ENCODE results near the gene INPP5A.

INPP5A gene

DNA sequence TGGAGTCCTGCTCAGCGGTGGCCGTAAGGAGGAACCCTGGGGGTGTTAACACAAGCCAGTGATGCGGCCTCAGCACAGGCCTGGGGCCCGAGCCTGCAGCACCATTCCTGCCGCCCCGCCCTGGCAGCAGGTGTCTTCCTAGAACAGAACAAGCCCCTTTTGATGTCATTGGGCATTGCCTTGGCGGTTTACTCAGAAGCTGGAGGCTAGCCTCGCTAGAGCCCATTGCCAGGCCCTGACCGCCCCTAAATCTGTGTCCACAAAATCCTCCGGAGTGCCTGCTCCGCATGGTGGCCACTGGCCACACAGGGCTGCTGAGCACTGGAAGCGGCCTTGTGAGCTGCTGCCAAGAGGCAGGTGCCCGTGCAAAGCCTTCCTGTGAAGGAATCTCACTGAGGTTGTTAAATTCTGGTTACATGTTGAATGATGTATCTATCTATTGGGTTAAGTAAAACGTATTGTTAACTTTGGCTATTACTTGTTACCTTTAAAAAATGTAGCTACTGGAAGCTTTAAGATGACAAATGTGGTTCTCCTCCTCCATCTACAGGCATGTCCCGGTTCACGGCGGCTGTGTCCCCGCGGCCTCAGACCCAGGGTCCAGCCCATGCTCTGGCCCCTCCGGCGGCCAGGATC, 1.2 kb upstream of the INPP5A start:
- peak in 6 of 14 donors; percentile 5 to 70 (median 24) for DNase-seq

DNA sequence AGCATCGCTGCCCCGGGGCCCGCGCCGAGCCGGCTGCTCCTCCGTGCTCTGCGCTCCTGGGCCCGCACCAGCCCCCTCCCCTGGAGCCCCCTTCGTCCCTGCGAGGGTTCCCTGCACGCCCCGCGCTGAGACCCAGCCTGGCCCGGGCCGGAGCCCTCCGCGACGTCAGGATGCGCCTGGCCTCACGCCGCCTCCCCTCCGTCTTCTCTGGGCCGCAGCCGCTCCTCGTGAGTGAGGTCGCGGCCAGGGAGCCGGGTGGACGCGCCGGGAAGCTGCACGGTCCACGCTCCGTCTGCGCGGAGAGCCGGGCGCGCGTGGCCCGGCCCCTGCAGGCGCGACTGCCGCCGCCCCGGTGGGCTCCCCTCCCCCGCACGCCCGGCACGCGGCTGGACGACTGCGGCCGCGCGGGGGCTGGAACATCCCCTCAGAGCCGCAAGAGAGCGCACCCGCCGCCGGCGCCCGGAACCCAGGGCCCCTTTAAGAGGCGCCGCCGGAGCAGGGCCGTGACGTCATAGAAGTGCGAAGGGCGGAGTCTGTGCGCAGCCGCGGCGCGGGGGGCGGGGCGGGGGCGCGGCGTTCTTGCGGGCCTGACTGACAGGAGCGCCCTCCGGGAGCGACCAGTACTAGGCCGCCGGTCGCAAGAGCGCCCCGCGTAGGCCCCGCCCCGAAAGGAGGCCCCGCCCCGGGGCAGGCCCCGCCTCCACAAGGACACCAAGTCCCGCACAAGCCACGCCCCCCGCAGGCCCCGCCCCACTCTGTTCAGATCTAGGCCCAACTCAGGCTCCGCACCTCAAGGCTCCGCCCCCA, 507 bp upstream of the INPP5A start:
- DNase-seq, result peak; percentile 96 to 100 (median 100)

DNA sequence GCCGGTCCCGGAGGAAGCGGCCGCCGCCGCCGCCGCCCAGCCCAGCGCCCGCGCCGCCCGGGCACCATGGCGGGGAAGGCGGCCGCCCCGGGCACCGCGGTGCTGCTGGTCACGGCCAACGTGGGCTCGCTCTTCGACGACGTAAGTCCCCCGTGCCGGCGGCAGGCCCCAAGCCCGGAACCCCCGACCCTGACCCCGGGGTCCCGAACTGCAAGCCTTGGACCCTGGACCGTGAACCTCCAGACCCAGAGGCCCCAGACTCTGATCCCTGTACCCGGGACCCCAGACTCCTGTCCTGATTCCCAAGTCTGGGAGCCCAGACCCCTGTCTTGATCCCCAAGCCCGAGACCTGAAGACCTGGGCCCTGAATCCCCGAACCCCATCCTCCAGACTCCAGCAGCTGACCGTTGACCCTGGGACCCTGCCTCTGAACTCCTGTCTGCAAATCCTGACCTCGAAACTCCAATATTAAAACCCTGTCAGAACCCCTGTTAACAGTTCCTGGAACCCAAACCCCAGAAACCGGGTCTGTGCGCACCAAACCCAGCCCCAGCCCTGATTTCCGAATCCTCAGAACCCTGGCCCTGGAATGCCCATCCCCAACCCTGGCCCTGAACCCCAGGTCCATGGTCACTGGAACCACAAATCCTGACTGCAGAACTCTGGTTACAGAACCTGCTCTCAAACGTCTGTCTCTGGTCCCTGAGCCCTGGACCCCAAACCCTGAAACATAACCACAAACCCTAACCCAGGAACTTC, 623 bp downstream of the INPP5A start:
- DNase-seq, result peak in 1 of 14 donors; percentile 20

DNA sequence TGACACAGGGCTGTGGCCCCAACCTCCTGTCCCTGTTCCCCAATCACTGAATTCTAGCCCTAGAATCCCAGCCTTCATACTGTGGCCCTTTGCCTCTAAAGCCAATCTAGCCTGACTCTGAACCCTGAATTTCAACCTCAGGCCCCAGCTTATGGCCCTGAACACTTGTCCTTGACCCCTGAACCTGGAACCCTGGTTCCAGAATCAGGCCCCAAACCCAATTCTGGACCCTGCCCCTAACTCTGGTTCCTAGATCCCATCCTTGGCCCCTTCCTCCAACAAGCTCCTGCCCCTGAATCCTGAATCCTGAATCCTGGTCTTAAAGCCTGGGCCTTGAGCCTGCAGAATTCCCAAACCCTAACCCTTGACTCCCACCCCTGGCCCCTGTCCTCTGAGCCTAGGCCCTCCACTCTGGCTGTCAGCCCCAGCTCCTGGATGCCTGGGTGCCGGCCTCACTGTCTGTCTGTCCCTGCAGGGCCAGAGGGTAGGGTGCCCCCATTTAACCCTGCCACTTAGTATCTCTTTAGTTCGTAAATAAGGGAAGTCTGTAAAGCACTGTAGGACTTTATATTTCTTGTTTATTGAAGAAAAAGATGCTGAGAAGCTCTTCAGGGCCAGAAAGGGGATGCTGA, 1.3 kb downstream of the INPP5A start:
- DNase-seq, result no peak

DNA sequence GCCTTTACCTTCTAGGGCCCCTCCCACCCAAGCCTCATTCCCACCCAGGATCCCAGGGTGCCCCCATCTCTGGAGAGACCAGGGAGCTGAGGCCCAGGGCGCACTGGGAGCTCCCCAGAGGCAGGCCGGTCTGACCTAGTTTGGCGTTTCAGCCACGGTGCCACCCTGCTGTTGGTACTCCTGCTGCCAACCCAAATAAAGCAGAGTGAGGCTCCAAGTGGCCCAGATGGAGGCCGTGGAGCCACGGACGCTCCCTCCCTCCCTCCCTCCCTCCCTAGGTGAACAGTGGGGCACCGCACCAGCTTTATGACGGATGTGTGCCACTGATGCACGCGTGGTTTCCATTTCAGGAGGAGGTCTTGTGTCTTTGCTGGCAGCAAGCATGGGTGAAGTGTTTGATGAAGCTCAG, 1.8 kb downstream of the INPP5A start:
- DNase-seq, result peak in 4 of 14 donors; percentile 8 to 89 (median 21)

DNA sequence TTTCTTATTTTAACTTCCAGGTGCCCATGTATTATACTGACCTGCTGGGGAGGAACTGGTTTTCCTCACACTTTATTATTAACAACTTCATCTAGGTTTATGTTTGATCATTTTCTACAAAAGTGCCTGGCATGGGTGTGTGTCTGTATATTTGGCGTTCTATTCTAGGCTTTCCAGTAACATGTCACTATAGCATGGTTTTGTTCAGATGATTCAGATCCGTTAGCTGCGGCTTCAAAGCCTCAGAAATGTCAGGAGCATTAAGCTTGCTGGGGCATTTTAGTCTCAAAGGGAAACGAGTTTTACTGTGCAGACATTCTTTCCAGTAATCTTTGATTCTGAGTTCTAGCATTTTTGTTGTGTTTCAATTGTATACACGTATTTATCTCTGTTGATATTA, 2.3 kb downstream of the INPP5A start:
- no peak for DNase-seq

DNA sequence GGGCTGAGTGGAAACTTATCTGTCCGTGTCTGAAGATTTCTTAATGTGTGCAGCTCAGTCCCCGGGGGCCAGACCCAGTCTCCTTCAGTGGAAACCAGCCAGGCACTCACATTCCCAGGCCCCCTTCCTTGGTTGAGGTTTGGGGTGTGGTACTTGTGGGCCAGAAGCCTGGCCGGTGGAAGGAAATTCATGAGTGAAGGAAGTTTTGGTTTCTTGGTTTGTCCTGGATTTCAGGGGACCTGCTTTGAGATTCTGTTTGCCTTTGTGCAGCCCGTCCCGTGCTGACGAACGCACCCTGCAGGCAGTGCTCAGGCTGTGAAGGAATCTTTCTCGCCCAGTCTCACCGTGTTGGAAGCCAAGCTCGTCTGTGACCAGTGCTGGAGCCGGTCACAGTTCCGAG, 2.9 kb downstream of the INPP5A start:
- DNase-seq, result peak in 1 of 14 donors; percentile 28

DNA sequence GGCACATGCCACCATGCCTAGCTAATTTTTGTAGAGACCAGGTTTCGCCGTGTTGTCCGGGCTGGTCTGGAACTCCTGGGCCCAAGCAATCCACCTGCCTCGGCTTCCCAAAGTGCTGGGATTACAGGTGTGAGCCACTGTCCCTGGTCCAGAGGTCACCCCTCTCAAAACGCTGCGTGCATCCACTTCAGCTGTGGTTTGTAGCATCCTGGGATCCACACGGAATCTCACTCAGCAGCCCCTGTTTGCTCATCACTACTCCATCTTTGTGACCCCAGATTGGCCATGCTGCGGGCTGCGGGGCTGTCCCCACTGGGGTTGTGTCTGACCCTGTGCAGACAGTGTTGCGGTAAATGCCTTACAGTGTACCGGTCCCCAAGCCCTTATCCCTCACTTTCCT, 3.5 kb downstream of the INPP5A start:
- no peak for DNase-seq

DNA sequence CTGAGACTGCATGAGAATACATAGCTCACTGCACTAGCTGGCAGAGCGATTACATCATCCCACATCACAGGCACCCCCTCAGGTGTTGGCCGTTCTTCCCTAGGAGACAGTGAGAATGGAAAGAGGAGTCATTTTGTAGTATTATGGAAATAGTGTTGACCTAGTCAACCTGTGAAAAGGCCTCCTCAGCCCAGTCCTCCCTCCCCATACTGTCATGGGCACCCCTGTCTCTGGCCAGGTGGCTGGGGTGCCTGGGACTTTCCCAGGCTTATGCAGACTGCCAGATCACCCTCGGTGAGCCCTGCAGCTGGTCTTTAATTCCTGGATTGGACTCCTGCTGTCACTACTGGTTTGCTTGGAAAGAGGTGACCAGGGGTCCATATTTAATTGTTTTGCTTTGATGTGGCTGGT, 4.0 kb downstream of the INPP5A start:
- DNase-seq, result peak in 1 of 14 donors; percentile 20

DNA sequence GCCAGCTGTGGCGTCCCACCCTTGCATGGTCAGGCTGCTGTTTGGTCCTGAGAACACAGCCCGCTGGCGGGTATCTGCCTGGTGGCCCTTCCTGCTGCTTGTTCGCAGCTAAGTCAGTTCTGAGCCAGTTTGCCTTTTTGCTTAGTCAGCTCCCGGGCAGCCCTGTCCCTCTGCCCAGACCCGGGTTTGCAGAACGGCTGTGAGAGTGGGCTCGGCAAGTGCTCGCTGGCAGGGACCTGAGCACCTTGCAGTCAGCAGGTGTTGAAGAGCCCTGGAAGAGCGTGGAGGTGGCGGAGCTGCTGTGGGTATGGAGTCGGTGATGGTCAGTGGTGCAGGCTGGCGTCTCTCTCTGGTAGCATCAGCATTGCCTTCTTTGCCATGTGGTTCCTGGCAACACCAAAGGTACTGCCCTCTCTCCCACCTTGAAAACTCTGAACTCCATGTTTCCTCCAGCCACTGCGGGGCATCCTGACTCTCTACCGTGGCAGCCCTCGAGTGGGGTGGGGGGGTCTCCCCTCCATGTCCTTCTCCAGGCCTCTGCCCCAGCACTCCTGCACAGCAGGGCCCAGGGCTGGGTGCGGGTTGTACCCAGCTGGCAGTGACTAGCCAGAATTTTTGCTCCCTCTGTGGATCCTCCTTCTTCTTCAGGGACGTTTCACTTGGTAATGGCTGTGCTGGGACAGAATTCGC, 4.6 kb downstream of the INPP5A start:
- peak in 1 of 14 donors; percentile 53 for DNase-seq

DNA sequence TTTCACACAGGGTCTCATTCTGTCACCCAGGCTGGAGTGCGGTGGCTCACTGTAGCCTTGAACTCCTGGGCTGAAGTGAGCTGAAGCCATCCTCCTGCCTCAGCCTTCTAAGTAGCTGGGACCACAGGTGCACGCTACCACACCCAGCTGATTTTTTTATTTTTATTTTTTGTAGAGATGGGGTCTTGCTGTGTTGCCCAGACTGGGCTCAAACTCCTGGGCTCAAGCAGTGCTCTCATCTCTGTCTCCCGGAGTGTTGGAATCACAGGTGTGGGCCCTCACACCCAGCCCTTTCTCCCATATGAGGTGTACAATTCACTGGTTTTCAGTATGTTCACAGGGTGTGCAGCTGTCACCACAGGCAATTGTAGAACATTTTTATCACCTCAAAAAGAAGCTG, 5.2 kb downstream of the INPP5A start:
- DNase-seq, result no peak

DNA sequence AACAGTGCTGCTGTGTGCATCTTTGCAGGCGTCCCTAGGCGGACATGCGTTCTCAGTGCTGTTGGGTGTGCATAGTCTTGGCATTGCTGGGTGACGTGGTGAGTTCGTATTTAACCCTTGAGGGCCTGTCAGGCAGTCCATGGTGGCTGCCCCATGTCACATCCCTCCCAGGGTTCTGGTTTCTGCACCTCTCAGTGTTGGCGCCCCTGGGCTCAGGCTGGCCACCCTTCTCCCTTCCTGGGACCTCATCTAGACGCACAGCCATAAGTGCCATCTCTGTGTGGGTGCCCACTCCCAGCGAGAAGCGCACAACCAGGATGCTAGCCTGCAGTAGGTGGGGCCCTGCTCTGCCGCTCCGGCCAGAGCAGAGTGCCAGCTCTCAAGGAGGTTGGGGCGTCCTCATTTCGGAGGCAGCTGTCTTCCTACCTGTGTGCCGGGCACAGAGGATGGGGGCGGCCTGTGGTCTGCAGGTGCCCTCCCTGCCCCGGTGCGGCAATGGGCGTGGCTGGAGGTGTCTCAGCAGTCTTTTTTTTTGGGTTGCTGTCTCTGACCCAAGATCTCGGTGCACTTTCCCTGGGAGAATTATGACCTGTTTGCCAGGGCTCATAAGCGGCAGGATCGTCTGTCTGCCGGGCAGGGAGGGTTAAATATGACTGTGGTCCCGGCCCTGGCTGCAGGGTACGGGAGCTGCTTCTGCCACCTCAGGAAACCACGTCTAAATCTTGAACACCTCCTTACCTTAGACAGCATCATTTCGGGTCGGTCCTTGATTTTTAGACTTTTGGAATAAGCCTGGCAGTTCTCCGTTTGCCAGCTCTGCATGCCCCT, 6.5 kb downstream of the INPP5A start:
- DNase-seq, result no peak

DNA sequence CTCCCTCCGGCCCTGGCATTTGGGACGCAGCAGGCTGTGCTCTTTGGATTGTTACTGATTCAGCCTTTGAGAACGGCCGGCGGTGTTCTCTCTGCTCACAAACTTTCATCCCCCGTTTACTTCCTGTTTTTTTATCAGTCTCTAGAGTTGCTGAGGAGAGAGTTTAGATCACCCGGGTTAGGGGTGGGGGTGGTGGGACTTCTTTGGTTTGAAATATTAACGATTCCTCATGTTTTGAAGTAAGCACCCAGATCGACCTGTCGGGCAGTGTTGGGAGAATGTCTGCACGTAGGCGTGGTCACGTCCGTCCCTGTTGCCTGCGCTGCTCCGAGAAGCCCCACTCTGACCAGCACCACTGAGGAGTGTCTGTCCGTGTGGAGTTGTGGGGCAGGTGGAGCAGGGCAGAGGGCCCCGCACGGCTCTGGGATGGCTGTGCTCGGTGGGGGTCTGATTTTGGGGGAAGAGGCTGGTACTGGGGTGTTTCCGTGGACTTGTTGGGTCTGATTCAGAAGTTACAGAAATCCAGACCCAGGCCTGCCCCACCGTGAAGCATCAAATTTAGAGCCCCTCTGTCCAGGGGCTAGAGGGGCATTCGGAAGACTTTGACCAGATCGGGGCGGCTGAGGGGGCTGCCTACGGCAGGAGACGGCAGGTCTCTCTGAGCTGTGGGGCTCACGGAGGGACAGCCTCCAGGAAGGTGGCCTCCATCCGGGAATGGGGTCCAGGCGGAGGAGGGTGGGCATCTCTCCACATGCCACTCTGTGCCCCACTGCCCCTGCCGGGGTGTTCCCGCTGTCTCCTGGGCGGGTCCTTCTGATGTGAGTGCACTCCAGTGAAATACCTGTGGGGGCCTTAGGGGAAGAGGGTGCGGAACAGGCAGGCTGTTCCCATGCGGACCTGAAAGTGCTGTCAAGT, 7.4 kb downstream of the INPP5A start:
- DNase-seq, result no peak

DNA sequence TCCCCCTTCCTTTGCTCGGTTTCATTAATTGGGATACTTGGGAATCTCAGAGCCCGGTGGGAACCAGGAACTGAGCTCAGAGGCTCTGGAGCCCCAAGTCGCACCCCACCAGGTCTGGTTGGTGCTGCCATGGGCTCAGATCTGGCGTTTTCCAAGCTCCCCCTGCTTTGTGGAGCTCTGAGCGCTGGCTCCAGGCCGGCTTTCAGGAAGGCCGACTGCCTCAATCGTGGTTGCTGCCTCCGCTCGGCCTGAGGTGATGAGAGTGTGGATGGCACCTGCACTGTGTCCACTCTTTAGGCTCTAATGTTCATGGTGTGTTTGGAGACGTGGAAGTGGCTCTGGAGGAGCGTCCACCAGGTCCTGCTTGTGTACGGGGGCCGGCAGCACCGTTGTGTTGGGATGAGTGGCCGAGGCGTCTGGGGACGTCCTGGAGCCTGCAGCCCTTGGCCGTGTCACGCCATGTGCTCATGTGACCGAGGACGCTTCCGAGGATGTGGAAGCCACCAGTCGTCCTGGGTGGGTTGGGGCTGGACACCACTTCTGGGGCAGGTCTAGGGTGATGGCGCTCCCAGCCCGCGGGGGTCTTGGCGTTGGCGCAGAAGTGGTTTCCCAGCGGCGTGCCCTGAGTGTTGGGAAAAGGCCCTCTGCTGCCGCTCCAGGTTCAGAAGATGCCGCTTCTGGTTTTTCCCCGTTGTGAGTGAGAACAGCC, 8.2 kb downstream of the INPP5A start:
- no peak for DNase-seq

DNA sequence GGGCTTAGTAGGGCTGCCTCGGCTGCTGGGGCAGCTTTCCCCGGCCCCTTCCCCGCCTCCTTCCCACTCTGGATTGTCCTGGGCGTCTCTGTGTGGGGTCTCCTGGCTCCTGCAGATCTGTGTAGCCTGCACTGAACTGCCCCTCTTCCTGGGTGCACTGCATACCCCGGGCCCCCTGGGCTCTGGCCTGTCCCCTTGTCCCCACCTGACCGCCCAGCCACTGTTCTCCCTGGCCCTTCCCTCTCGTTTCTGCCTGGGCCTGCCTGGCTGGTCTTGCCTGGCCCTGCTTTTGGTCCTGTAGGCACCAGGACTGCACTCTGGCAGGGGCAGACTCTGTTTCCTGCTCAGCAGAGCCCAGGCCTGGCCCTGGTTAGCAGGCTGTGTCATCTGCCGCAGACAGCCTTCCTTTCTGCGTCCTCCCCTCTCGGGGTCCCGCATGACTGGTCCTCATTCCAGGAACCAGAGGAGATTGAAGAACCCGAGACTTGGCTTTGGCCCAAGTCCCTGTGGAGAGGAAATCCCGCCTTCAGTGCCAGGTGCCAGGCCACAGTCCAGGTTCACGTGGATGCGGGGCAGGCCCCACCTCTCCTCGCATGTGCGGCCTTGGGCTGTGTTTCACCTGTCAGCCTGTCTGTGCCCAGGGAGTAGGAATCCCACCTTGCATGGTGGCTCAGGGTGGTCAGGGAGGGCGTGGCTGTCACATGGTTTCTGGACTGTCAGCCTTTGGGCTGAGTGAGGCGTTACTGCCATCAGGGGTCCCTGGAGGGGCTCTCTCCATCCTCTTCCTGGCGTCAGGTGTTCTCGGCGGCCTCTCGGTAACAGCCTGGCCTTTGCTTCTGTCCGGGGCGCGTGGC, 9.2 kb downstream of the INPP5A start:
- DNase-seq, result peak in 1 of 14 donors; percentile 24

DNA sequence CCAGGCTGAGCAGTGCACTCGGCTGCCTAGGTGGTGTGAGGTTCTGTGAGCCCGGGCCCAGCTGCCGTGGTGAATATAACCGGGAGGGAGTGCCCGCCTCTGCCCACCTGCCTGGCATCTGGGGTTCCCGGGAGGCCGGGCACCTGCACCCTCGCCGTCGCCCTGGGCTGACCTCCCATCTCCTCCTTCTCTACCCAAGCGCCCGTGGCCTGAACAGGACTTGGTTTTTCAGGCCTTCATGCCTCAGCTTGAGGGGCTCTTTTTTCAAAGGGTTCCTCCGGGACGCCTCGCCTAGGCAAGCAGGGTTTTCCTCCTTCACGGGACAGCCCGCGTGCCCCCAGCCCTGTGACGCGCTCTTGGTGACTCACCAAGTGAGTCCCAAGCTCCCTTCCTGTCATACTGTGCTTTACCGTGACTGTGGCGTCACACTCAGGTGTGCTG, 9.9 kb downstream of the INPP5A start:
- DNase-seq, result no peak

DNA sequence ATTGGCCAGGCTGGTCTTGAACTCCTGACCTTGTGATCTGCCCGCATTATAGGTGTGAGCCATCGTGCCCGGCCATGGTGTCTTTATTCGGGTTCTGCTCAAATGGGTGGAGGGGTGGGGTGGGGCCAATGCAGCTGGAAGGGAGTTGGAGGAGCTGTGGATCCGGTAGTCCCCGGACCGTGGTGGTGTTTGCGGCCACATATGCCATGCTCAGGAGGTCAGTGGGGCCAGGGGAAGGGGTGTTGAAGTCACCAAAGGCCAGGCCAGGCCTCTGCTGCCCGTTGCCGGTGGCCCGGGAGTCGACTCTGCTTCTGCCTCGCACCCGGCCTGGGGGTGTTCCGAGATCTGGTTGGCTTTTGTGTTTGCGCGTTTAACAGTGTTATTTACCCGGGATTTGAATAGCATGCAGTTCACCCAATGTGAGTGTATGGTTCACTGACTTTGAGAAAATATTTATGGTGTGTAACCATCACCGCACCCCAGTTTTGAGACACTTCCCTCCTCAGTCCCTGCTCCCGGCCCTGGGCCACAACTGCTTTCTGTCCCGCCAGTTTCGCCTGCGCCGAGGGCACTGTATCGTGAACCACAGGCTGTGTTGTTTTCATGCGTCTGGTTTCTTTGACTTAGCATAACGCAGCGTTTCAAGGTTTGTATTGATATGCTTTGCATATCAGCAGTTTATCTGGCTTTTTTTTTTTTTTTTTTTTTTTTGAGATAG, 10.7 kb downstream of the INPP5A start:
- DNase-seq, result no peak

DNA sequence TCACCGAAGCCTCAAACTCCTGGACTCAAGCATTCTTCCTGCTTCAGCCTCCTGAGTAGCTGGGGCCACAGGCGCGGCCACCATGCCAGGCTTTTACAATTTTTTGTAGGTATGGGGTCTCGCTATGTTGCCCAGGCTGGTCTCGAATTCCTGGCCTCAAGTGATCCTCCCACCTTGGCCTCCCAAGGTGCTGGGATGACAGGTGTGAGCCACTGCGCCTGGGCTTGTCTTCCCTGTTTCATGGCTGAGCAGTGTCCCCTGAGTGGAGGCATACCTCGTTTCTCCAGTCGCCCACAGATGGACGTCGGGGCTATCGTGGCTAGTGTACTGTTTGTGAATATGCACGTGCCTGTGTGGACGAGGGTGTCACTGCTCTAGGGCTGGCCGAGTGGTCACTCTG, 11.3 kb downstream of the INPP5A start:
- DNase-seq, result no peak
